Vagina (tissue), 2 donors: ENCODE results near the gene FBXL17.

Source experiments
- CTCF ChIP-seq, 3 experiments: fragments of 450-650 bp in 2 of 3; fragments of 200-600 bp in 1 of 3; sonication (generic) in 1 of 3; IDR thresholded peaks; one replicate each; pipeline ENCODE4 v1.5.1; 2017 to 2019; ENCODE audit warnings: antibody characterized with exemption in 3 of 3, mild to moderate bottlenecking in 2 of 3, moderate library complexity in 2 of 3
- POLR2AphosphoS5 ChIP-seq, 2 donors: sonication (generic); formaldehyde crosslinking; IDR thresholded peaks; one replicate each; pipeline ENCODE4 v1.9.0; 2017; ENCODE audit warnings: antibody characterized with exemption in 2 of 2, mild to moderate bottlenecking in 2 of 2, low read depth in 1 of 2; ENCODE audit not compliant: insufficient read depth in 1 of 2

DNA sequence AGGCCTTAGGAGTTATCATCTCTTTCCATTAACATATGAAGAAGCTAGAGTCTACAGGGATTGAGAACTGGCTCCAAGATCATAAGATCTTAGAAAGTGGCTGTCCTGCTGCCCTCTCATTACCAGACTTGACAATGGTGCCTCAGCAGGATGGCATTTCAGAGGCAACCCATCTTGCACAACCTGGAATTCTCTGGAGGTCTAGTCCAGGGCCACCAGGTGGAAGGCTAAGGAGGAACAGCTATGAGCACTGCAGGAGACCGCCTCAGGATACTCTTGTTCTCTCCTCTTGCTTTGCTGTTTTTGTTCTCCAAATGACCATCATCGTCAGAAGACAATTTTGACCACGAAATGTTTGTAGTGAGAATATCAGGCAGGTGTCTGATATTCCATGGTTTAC lies 322.6 kb downstream of the FBXL17 start:
- TF ChIP-seq CTCF (IDR thresholded peaks at IDR 0.05) (no peak), POLR2AphosphoS5 (IDR thresholded peaks at IDR 0.05; ENCODE audit: insufficient read depth in 1 of 2, low read depth in 1 of 2) (no peak)
